SK-N-MC (cell line): ENCODE measurements around the gene MAP7.

Source experiments
- DNase-seq: peaks from one replicate; pipeline ENCODE4 v3.0.0-alpha.2; 2011; ENCODE audit warnings: low read depth, low spot score
- H3K27ac ChIP-seq: fragments of 200-600 bp; sonication (generic); 2 replicates; pipeline ENCODE4 v1.5.1; 2016; ENCODE audit warnings: mixed run types
- H3K36me3 ChIP-seq: fragments of 200-600 bp; sonication (generic); 2 replicates; pipeline ENCODE4 v1.6.1; 2017; ENCODE audit warnings: antibody characterized with exemption, low read length, mixed read lengths; ENCODE audit not compliant: insufficient read depth
- H3K4me3 ChIP-seq: fragments of 200-600 bp; sonication (generic); 2 replicates; pipeline ENCODE4 v1.5.1; 2016
- H3K9ac ChIP-seq: fragments of 200-600 bp; sonication (generic); 2 replicates; pipeline ENCODE4 v1.8.0; 2017; ENCODE audit warnings: mixed run types, mixed read lengths; ENCODE audit not compliant: insufficient read length
- H3K9me3 ChIP-seq: fragments of 200-600 bp; sonication (generic); 2 replicates; pipeline ENCODE4 v1.6.1; 2017; ENCODE audit warnings: low read depth, mild to moderate bottlenecking, antibody characterized with exemption, low read length, moderate library complexity, mixed read lengths
- EZH2 ChIP-seq: fragments of 200-600 bp; sonication (generic); IDR thresholded peaks from one replicate; pipeline ENCODE4 v1.6.1; 2017; ENCODE audit warnings: antibody characterized with exemption
- FOXP2 ChIP-seq: optimal IDR thresholded peaks from 2 replicates; pipeline ENCODE3; 2011; ENCODE audit warnings: mild to moderate bottlenecking, moderate library complexity; ENCODE audit not compliant: insufficient read depth; ENCODE audit errors: extremely low read length, control extremely low read depth
- POLR2AphosphoS5 ChIP-seq: IDR thresholded peaks from 2 replicates; pipeline ENCODE4 v1.6.1; 2012; ENCODE audit warnings: mild to moderate bottlenecking, low read depth, low read length, borderline replicate concordance

Gene MAP7

GRCh38 chr6:136333824-136334464, 216.3 kb downstream of the MAP7 start:
- no peak overlapping the region for H3K4me3 ChIP-seq
- no peak overlapping the region for H3K9ac ChIP-seq
- no peaks in the 10 kb centered on the region for H3K9me3 ChIP-seq
- no peak for TF ChIP-seq FOXP2
- TF ChIP-seq POLR2AphosphoS5 = no peak
- TF ChIP-seq EZH2 = no peak
- no peaks in the 10 kb centered on the region for H3K36me3 ChIP-seq
- DNase-seq = no peak
- H3K27ac ChIP-seq = no peak overlapping the region

- Histone ChIP-seq H3K9ac (no peak overlapping the region), H3K36me3 (no peaks in the 10 kb centered on the region), H3K27ac (no peak overlapping the region), H3K9me3 (no peaks in the 10 kb centered on the region), H3K4me3 (no peak overlapping the region)
- no peak for DNase-seq
- TF ChIP-seq POLR2AphosphoS5 = no peak
- TF ChIP-seq FOXP2 = no peak
- TF ChIP-seq EZH2 = no peak
These were observed 218.8 kb downstream of the MAP7 start for GRCh38 chr6:136331461-136331860.

GRCh38 chr6:136330634-136331033, 219.6 kb downstream of the MAP7 start:
- Histone ChIP-seq H3K4me3 (no peak overlapping the region), H3K9ac (no peak overlapping the region), H3K36me3 (no peaks in the 10 kb centered on the region), H3K27ac (no peak overlapping the region), H3K9me3 (no peaks in the 10 kb centered on the region)
- TF ChIP-seq POLR2AphosphoS5 = no peak
- no peak for TF ChIP-seq FOXP2
- no peak for DNase-seq

DNA sequence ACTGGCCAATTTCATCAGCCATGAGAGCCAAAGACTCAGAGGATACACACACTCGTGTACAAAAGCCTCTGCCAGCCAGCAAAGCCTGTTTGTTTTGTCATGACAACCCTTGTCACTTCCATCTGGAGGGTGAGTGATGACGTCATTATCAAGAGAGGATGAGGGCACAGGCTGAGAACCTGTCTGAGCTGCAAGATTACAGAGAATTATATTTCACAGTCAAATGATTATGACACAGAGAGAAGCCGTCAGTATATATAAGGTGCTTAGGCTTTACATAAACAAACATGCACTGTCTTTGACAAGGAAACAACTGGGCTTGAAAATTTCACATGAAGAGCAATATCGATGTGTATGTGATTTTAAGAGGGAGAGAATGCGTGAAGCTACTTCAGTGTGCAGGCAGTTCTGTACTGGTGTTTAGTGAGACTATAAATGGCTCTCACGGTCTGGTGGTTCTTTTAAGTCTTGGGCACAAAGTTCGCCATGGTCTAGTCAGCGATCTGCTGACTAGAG, 224.1 kb downstream of the MAP7 start:
- no peak overlapping the region for H3K9ac ChIP-seq

DNA sequence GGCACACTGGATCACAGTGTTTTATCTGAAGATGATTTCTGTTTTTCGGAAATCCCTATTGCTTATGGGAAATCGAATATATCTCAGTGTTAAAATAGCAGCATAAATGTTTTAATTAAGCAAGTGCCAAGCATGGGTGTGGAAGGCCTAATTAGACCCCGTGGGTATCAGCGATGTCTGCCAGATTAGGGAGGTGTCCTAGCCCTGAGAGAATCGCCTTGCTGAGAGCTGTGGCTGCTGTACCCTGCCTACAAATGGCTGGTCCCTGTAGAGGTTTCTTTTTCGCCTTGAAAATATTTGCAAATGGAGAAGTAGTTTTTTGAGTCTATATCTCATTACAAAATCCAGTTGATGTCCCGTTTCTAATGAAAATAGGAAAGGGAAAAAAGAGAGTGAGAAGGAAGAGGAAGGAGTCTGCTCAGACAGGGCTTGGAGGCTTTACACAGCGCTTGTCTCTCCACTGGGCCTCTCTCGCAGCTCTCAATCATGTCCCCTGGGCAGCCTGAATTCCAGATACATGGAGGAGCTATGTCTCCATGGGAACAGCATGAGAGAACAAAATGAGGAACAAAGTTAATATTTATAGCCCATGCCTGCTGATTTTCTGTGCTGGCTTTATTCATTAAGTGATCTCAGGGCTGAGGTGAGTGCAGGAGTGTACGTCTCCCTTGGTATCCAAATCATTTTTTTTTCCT, 225.4 kb downstream of the MAP7 start:
- DNase-seq = no peak
- Histone ChIP-seq H3K9me3 (no peaks in the 10 kb centered on the region), H3K4me3 (no peak overlapping the region), H3K9ac (no peak overlapping the region), H3K27ac (no peak overlapping the region), H3K36me3 (no peaks in the 10 kb centered on the region)
- no peak for TF ChIP-seq EZH2
- TF ChIP-seq POLR2AphosphoS5 = no peak
- no peak for TF ChIP-seq FOXP2

More for the DNA sequence above, 224.1 kb downstream of the MAP7 start:
- Histone ChIP-seq H3K36me3 (no peaks in the 10 kb centered on the region), H3K9me3 (no peaks in the 10 kb centered on the region), H3K27ac (no peak overlapping the region), H3K4me3 (no peak overlapping the region)
- no peak for DNase-seq
- TF ChIP-seq POLR2AphosphoS5 (no peak), FOXP2 (no peak), EZH2 (no peak)

DNA sequence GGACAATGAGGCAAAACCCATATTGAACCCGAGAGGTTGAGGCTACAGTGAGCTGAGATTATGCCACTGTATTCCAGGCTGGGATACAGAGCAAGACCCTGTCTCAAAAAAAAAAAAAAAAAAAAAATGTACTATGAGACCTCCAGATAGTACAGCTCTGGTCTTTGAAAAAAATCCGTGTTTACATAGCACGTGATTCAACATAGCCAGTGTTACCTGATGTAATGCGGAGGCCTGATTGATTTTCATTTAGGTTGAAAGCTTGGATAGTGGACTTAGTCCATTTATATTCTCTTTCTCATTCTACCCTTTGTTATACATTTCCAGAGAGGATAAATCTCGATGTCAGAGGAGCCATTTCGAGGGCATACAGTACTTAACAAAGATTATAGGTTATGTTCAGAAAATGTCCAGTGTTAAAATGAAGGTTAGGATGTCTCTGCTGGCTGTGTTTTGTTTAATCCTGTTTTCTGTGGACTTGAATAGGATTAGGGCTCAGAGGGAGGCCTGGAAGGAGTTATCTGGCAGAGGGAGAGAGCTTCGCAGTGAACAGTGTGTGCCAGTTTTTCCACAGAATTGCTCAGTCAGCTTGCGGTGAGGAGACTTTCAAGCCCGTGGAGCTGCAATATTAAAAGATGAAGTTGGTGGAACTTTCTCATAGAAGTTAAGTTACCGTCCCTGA, 226.7 kb downstream of the MAP7 start:
- no peak overlapping the region for H3K27ac ChIP-seq
- DNase-seq = no peak
- no peak for TF ChIP-seq FOXP2
- no peak for TF ChIP-seq POLR2AphosphoS5
- TF ChIP-seq EZH2 = no peak
- H3K36me3 ChIP-seq = no peaks in the 10 kb centered on the region
- no peak overlapping the region for H3K9ac ChIP-seq
- H3K9me3 ChIP-seq = no peaks in the 10 kb centered on the region
- no peak overlapping the region for H3K4me3 ChIP-seq

- no peak overlapping the region for H3K27ac ChIP-seq
- no peaks in the 10 kb centered on the region for H3K9me3 ChIP-seq
- H3K4me3 ChIP-seq = no peak overlapping the region
- no peaks in the 10 kb centered on the region for H3K36me3 ChIP-seq
- DNase-seq = no peak
- no peak overlapping the region for H3K9ac ChIP-seq
- TF ChIP-seq EZH2 (no peak), POLR2AphosphoS5 (no peak), FOXP2 (no peak)
These were observed 230.5 kb downstream of the MAP7 start for GRCh38 chr6:136319732-136320131.

DNA sequence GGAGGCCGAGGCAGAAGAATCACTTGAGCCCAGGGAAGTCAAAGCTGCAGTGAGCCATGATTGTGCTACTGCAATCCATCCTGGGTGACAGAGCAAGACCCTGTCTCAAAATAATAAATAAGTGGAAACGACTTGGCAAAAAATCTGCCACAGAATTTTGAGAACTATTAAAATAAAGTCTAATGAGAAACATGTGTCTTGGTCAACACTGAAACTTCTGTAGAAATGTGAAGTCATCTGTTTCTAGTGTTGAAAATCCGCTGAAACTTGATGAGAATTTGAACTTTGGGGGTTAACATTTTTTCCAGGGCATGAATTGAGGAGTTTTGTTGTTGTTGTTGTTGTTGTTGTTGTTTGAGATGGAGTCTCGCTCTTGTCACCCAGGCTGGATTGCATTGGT, 231.5 kb downstream of the MAP7 start:
- H3K27ac ChIP-seq = no peak overlapping the region
- H3K9me3 ChIP-seq = no peaks in the 10 kb centered on the region
- no peaks in the 10 kb centered on the region for H3K36me3 ChIP-seq
- TF ChIP-seq POLR2AphosphoS5 (no peak), FOXP2 (no peak), EZH2 (no peak)
- DNase-seq = no peak
- no peak overlapping the region for H3K9ac ChIP-seq
- H3K4me3 ChIP-seq = no peak overlapping the region
